Activated naive CD8-positive, alpha-beta T cell treated with anti-CD3 and anti-CD28 coated beads, Interleukin-2, amount 10 ng/mL, durations not matched to agents 7 days and 5 days (primary cell): ENCODE data around the gene TNIP3. TPM values are rescaled to one million over a fixed set of nuclear protein-coding genes. Genes with fewer than 3 reads are reported as not detected.

Source experiments
- ATAC-seq: fragments of 150-1000 bp; cut with Tn5 transposase; one replicate; pipeline ENCODE4 v1.10.0; 2021; ENCODE audit warnings: low read depth, moderate library complexity
- POLR2A ChIA-PET: fragments of 350-600 bp; sonication (Branson Sonifier 250); formaldehyde crosslinking; loops from one replicate; lab custom pipeline; 2021; ENCODE audit warnings: antibody characterized with exemption; lab: Charles Lee
- DNase-seq: peaks from one replicate; pipeline ENCODE4 v3.0.0; 2021
- H3K27ac Mint-ChIP-seq: one replicate; pipeline ENCODE4 v1.8.0; 2022; ENCODE audit warnings: mild to moderate bottlenecking, mixed read lengths
- H3K27me3 Mint-ChIP-seq: one replicate; pipeline ENCODE4 v1.8.0; 2022; ENCODE audit warnings: mild to moderate bottlenecking, moderate library complexity, mixed read lengths
- H3K36me3 Mint-ChIP-seq: one replicate; pipeline ENCODE4 v1.8.0; 2021; ENCODE audit warnings: mild to moderate bottlenecking, mixed read lengths
- H3K4me1 Mint-ChIP-seq: one replicate; pipeline ENCODE4 v1.8.0; 2021; ENCODE audit warnings: mixed read lengths
- H3K4me3 Mint-ChIP-seq: one replicate; pipeline ENCODE4 v1.8.0; 2022; ENCODE audit warnings: mild to moderate bottlenecking, moderate library complexity, mixed read lengths
- H3K9me3 Mint-ChIP-seq: one replicate; pipeline ENCODE4 v1.8.0; 2021; ENCODE audit warnings: mixed read lengths
- total RNA-seq, 2 experiments: library from RNA; stranded (reverse); gene quantifications; one replicate each; pipeline ENCODE4 v1.2.3, GENCODE V29; 2021

TNIP3 gene
- total RNA-seq, 2 experiments from 2014 or later: 3.0 to 3.8 TPM

- no peak for ATAC-seq
- no peak overlapping the region for H3K27ac Mint-ChIP-seq
- POLR2A ChIA-PET: no interaction called here
Observed at GRCh38 chr4:121168446-121169281, 4.5 kb upstream of the TNIP3 start.

GRCh38 chr4:121166976-121167375, 2.9 kb upstream of the TNIP3 start:
- H3K36me3 Mint-ChIP-seq: peaks cover 8% of the 10 kb centered on the region
- no peaks in the 10 kb centered on the region for H3K27me3 Mint-ChIP-seq
- POLR2A ChIA-PET: no interaction called here
- no peak overlapping the region for H3K4me3 Mint-ChIP-seq
- H3K9me3 Mint-ChIP-seq: peaks cover 7% of the 10 kb centered on the region
- H3K4me1 Mint-ChIP-seq: peaks cover 28% of the 10 kb centered on the region
- ATAC-seq: no peak
- H3K27ac Mint-ChIP-seq: no peak overlapping the region
- DNase-seq: no peak

More at GRCh38 chr4:121168446-121169281, 4.5 kb upstream of the TNIP3 start:
- no peak overlapping the region for H3K4me3 Mint-ChIP-seq
- H3K36me3 Mint-ChIP-seq: peaks cover 16% of the 10 kb centered on the region
- H3K4me1 Mint-ChIP-seq: peaks cover 35% of the 10 kb centered on the region
- H3K27me3 Mint-ChIP-seq: no peaks in the 10 kb centered on the region
- DNase-seq: no peak
- H3K9me3 Mint-ChIP-seq: peaks cover 10% of the 10 kb centered on the region

- Mint-ChIP-seq H3K27ac (no peak overlapping the region), H3K36me3 (peaks cover 7% of the 10 kb centered on the region)
- ATAC-seq: peak; percentile 33
Observed at GRCh38 chr4:121165206-121165605, 1.1 kb upstream of the TNIP3 start.

GRCh38 chr4:121156822-121157769, 7.0 kb downstream of the TNIP3 start:
- H3K27ac Mint-ChIP-seq: peak overlapping the region; percentile 90
- H3K36me3 Mint-ChIP-seq: peaks cover 3% of the 10 kb centered on the region
- DNase-seq (peak; percentile 53), ATAC-seq (peak; percentile 29)
- no peaks in the 10 kb centered on the region for H3K27me3 Mint-ChIP-seq
- H3K4me3 Mint-ChIP-seq: peak overlapping the region; percentile 95
- H3K9me3 Mint-ChIP-seq: no peaks in the 10 kb centered on the region
- peaks cover 38% of the 10 kb centered on the region for H3K4me1 Mint-ChIP-seq
- POLR2A ChIA-PET: interaction anchor here (0.6 to 0.9 kb wide), 3 partner anchors 16 to 86 kb away, joined by 3 to 6 read pairs (median 4); no protein-coding TSS in a partner anchor

More at GRCh38 chr4:121165206-121165605, 1.1 kb upstream of the TNIP3 start:
- Mint-ChIP-seq H3K4me1 (peaks cover 29% of the 10 kb centered on the region), H3K4me3 (no peak overlapping the region), H3K27me3 (no peaks in the 10 kb centered on the region), H3K9me3 (peaks cover 3% of the 10 kb centered on the region)
- no peak for DNase-seq
- POLR2A ChIA-PET: interaction anchor here (1.1 kb wide), 1 partner anchor 11 kb away, joined by 3 read pairs; no protein-coding TSS in a partner anchor

GRCh38 chr4:121155893-121156292, 8.2 kb downstream of the TNIP3 start:
- H3K27me3 Mint-ChIP-seq: no peaks in the 10 kb centered on the region
- peaks cover 43% of the 10 kb centered on the region for H3K4me1 Mint-ChIP-seq
- no peaks in the 10 kb centered on the region for H3K9me3 Mint-ChIP-seq
- H3K4me3 Mint-ChIP-seq: peak overlapping the region; percentile 71
- DNase-seq: no peak
- peaks cover 13% of the 10 kb centered on the region for H3K36me3 Mint-ChIP-seq
- H3K27ac Mint-ChIP-seq: peak overlapping the region; percentile 52
- ATAC-seq: no peak
- POLR2A ChIA-PET: interaction anchor here (0.7 to 1.2 kb wide), 3 partner anchors 27 to 85 kb away, joined by 3 read pairs; no protein-coding TSS in a partner anchor

GRCh38 chr4:121154103-121154515, 10.0 kb downstream of the TNIP3 start:
- POLR2A ChIA-PET: no interaction called here
- peak overlapping the region; percentile 78 for H3K27ac Mint-ChIP-seq
- ATAC-seq: peak; percentile 89
- H3K27me3 Mint-ChIP-seq: no peaks in the 10 kb centered on the region
- no peak for DNase-seq
- peak overlapping the region; percentile 78 for H3K4me3 Mint-ChIP-seq
- peaks cover 13% of the 10 kb centered on the region for H3K36me3 Mint-ChIP-seq
- H3K4me1 Mint-ChIP-seq: peaks cover 42% of the 10 kb centered on the region
- H3K9me3 Mint-ChIP-seq: no peaks in the 10 kb centered on the region

GRCh38 chr4:121151942-121152341, 12.2 kb downstream of the TNIP3 start:
- Mint-ChIP-seq H3K9me3 (no peaks in the 10 kb centered on the region), H3K27me3 (no peaks in the 10 kb centered on the region), H3K4me1 (peaks cover 40% of the 10 kb centered on the region), H3K27ac (no peak overlapping the region), H3K4me3 (no peak overlapping the region), H3K36me3 (peaks cover 13% of the 10 kb centered on the region)
- DNase-seq: no peak
- POLR2A ChIA-PET: no interaction called here
- ATAC-seq: no peak

- Mint-ChIP-seq H3K4me1 (peaks cover 33% of the 10 kb centered on the region), H3K9me3 (no peaks in the 10 kb centered on the region), H3K27me3 (no peaks in the 10 kb centered on the region), H3K27ac (no peak overlapping the region), H3K4me3 (no peak overlapping the region), H3K36me3 (peaks cover 13% of the 10 kb centered on the region)
- POLR2A ChIA-PET: no interaction called here
- no peak for ATAC-seq
- no peak for DNase-seq
Observed at GRCh38 chr4:121150486-121150885, 13.6 kb downstream of the TNIP3 start.

GRCh38 chr4:121150003-121150402, 14.1 kb downstream of the TNIP3 start:
- DNase-seq (no peak), ATAC-seq (no peak)
- H3K27ac Mint-ChIP-seq: no peak overlapping the region
- H3K36me3 Mint-ChIP-seq: peaks cover 13% of the 10 kb centered on the region
- no peaks in the 10 kb centered on the region for H3K9me3 Mint-ChIP-seq
- peaks cover 28% of the 10 kb centered on the region for H3K4me1 Mint-ChIP-seq
- H3K4me3 Mint-ChIP-seq: no peak overlapping the region
- POLR2A ChIA-PET: no interaction called here
- no peaks in the 10 kb centered on the region for H3K27me3 Mint-ChIP-seq

GRCh38 chr4:121148621-121149020, 15.5 kb downstream of the TNIP3 start:
- Mint-ChIP-seq H3K27ac (no peak overlapping the region), H3K36me3 (peaks cover 13% of the 10 kb centered on the region), H3K27me3 (no peaks in the 10 kb centered on the region), H3K9me3 (no peaks in the 10 kb centered on the region), H3K4me3 (no peak overlapping the region), H3K4me1 (peaks cover 19% of the 10 kb centered on the region)
- no peak for ATAC-seq
- no peak for DNase-seq
- POLR2A ChIA-PET: no interaction called here

GRCh38 chr4:121148000-121148399, 16.1 kb downstream of the TNIP3 start:
- ATAC-seq (no peak), DNase-seq (no peak)
- Mint-ChIP-seq H3K36me3 (peaks cover 13% of the 10 kb centered on the region), H3K27ac (no peak overlapping the region), H3K27me3 (no peaks in the 10 kb centered on the region), H3K4me1 (peaks cover 15% of the 10 kb centered on the region), H3K9me3 (no peaks in the 10 kb centered on the region), H3K4me3 (no peak overlapping the region)
- POLR2A ChIA-PET: no interaction called here

GRCh38 chr4:121146530-121146929, 17.6 kb downstream of the TNIP3 start:
- no peak overlapping the region for H3K27ac Mint-ChIP-seq
- H3K9me3 Mint-ChIP-seq: no peaks in the 10 kb centered on the region
- no peak overlapping the region for H3K4me3 Mint-ChIP-seq
- H3K27me3 Mint-ChIP-seq: no peaks in the 10 kb centered on the region
- H3K4me1 Mint-ChIP-seq: peaks cover 16% of the 10 kb centered on the region
- ATAC-seq (no peak), DNase-seq (no peak)
- peaks cover 9% of the 10 kb centered on the region for H3K36me3 Mint-ChIP-seq
- POLR2A ChIA-PET: no interaction called here

- Mint-ChIP-seq H3K4me3 (no peak overlapping the region), H3K4me1 (peaks cover 13% of the 10 kb centered on the region), H3K36me3 (peaks cover 4% of the 10 kb centered on the region), H3K27ac (no peak overlapping the region), H3K9me3 (no peaks in the 10 kb centered on the region), H3K27me3 (no peaks in the 10 kb centered on the region)
- POLR2A ChIA-PET: interaction anchor here (0.6 kb wide), 1 partner anchor 21 kb away, joined by 4 read pairs; no protein-coding TSS in a partner anchor
- DNase-seq: no peak
- no peak for ATAC-seq
Observed at GRCh38 chr4:121145430-121145829, 18.7 kb downstream of the TNIP3 start.
